ENCODE data around the gene SIK3. TPM values are rescaled to one million over a fixed set of nuclear protein-coding genes. Genes with fewer than 3 reads are reported as not detected.

Gene SIK3
- total and polyA plus RNA-seq, 12 donors = 11.7 to 176 (median 25.2) TPM

- peak; percentile 68 to 89 (median 82) for DNase-seq
- TF ChIP-seq POLR2A (IDR thresholded peaks at IDR 0.05) = no peak
- TF ChIP-seq, protein P1, sequence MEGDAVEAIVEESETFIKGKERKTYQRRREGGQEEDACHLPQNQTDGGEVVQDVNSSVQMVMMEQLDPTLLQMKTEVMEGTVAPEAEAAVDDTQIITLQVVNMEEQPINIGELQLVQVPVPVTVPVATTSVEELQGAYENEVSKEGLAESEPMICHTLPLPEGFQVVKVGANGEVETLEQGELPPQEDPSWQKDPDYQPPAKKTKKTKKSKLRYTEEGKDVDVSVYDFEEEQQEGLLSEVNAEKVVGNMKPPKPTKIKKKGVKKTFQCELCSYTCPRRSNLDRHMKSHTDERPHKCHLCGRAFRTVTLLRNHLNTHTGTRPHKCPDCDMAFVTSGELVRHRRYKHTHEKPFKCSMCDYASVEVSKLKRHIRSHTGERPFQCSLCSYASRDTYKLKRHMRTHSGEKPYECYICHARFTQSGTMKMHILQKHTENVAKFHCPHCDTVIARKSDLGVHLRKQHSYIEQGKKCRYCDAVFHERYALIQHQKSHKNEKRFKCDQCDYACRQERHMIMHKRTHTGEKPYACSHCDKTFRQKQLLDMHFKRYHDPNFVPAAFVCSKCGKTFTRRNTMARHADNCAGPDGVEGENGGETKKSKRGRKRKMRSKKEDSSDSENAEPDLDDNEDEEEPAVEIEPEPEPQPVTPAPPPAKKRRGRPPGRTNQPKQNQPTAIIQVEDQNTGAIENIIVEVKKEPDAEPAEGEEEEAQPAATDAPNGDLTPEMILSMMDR (IDR thresholded peaks at IDR 0.05) = no peak
- 30 to 35% (median 33%) methylated on average over 3 of the region's 3 CpGs for WGBS, 4 donors
- H3K36me3 ChIP-seq (replicated peaks in 1 of 2) = no peaks in the 10 kb centered on the region
- H3K27ac ChIP-seq = peak overlapping the region in 3 of 5 donors; percentile 27 to 74 (median 57)
- H3K4me1 ChIP-seq (replicated peaks in 1 of 2) = peaks cover 26 to 50% of the 10 kb centered on the region in 2 donors
- H3K4me3 ChIP-seq = no peak overlapping the region
- H3K9me3 ChIP-seq (replicated peaks in 1 of 3) = no peaks in the 10 kb centered on the region
- intact Hi-C loops (cut with DNase I) = no loop called here
- H3K27me3 ChIP-seq = no peaks in the 10 kb centered on the region
These were observed 26.9 kb downstream of the SIK3 start for GRCh38 chr11:117071344-117071787.

DNA sequence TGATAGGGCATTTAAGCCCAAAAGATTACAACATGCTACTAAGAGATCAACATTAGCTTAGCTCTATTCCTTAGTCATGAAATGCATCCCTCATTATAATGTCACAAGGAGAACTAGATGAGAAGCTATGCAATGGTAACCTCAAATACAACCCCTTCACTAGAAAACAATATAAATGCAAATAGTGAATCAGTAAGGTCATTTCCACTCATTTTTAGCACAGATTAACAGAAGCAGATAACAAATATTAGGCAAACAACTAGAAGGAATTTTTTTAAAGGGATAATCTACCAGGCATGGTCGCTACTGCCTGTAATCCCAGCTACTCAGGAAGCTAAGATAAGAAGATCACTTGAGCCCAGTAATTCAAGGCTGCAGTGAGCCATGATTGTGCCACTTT is 28.2 kb downstream of the SIK3 start:
- TF ChIP-seq, protein P1 (IDR thresholded peaks at IDR 0.05) = no peak
- TF ChIP-seq POLR2A (IDR thresholded peaks at IDR 0.05) = no peak
- WGBS, 4 donors = 32 to 46% (median 38%) methylated on average over 1 of the region's 1 CpG
- H3K27me3 ChIP-seq = no peaks in the 10 kb centered on the region
- intact Hi-C loops (cut with DNase I) = no loop called here
- no peak overlapping the region for H3K4me3 ChIP-seq
- H3K4me1 ChIP-seq (replicated peaks in 1 of 2) = peaks cover 26 to 50% of the 10 kb centered on the region in 2 donors
- no peak overlapping the region for H3K27ac ChIP-seq
- peak in 3 of 7 donors; percentile 32 to 46 (median 38) for DNase-seq
- no peaks in the 10 kb centered on the region for H3K36me3 ChIP-seq (replicated peaks in 1 of 2)
- H3K9me3 ChIP-seq (replicated peaks in 1 of 3) = no peaks in the 10 kb centered on the region

GRCh38 chr11:117068303-117068860 is 29.8 kb downstream of the SIK3 start:
- 96 to 99% (median 98%) methylated on average over 6 of the region's 6 CpGs for WGBS, 4 donors
- no peak overlapping the region for H3K27ac ChIP-seq
- intact Hi-C loops (cut with DNase I) = no loop called here
- no peak for DNase-seq
- peaks cover 31 to 56% of the 10 kb centered on the region in 2 donors for H3K4me1 ChIP-seq (replicated peaks in 1 of 2)
- H3K4me3 ChIP-seq = no peak overlapping the region
- no peaks in the 10 kb centered on the region for H3K36me3 ChIP-seq (replicated peaks in 1 of 2)
- no peak for TF ChIP-seq POLR2A (IDR thresholded peaks at IDR 0.05)
- TF ChIP-seq, protein P1 (IDR thresholded peaks at IDR 0.05) = no peak
- no peaks in the 10 kb centered on the region for H3K27me3 ChIP-seq
- H3K9me3 ChIP-seq (replicated peaks in 1 of 3) = no peaks in the 10 kb centered on the region

DNA sequence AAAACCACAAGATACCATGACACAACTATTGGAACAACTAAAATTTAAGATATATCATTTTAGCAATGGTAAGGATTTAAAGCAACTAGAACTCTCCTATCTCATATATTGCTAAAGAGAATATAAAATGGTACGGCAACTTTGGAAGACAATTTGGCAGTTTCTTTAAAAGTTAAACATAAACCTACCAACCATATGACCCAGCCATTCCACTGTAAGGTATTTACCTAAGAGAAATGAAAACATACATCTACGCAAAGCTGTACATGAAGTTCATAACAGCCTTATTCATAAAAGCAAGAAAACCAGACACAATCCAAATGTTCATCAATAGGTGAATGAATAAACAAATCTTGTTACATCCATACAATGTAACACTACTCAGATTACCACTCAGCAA is 31.3 kb downstream of the SIK3 start:
- Histone ChIP-seq H3K4me1 (replicated peaks in 1 of 2) (peaks cover 21 to 42% of the 10 kb centered on the region in 2 donors), H3K9me3 (replicated peaks in 1 of 3) (no peaks in the 10 kb centered on the region), H3K27me3 (no peaks in the 10 kb centered on the region), H3K4me3 (no peak overlapping the region), H3K36me3 (replicated peaks in 1 of 2) (no peaks in the 10 kb centered on the region), H3K27ac (no peak overlapping the region)
- WGBS, 4 donors = 97 to 100% (median 98%) methylated on average over 2 of the region's 2 CpGs
- TF ChIP-seq, protein P1 (IDR thresholded peaks at IDR 0.05) = no peak
- no peak for TF ChIP-seq POLR2A (IDR thresholded peaks at IDR 0.05)
- DNase-seq = no peak
- intact Hi-C loops (cut with DNase I) = no loop called here

Data from adrenal gland (tissue), 12 donors.